GM12878 (cell line): Measurements from ENCODE around the gene ZNF512B. TPM values are rescaled to one million over a fixed set of nuclear protein-coding genes. Genes with fewer than 3 reads are reported as not detected.

Source experiments
- ATAC-seq: fragments of 200-7000 bp; cut with Tn5 transposase; 3 replicates; pipeline ENCODE4 v1.9.1; 2020; ENCODE audit warnings: mild to moderate bottlenecking, moderate library complexity
- BruUV-seq: library from RNA; stranded (reverse); fragments of 400-500 nt; replicated peaks from 2 replicates; lab custom pipeline; 2021; lab: Mats Ljungman, UMichigan
- CTCF ChIA-PET: fragments of 300-600 bp; sonication (Branson Sonifier 250); formaldehyde crosslinking; extraction: SDS; loops from one replicate; lab custom pipeline; 2021; ENCODE audit warnings: inconsistent platforms; lab: Yijun Ruan, JAX
- POLR2A ChIA-PET: fragments of 350-600 bp; formaldehyde crosslinking; extraction: SDS; loops from one replicate; lab custom pipeline; 2021; ENCODE audit warnings: inconsistent platforms; lab: Charles Lee
- RAD21 ChIA-PET: fragments of 300-600 bp; sonication (Branson Sonifier 250); formaldehyde crosslinking; loops from one replicate; lab custom pipeline; 2023; ENCODE audit warnings: antibody characterized with exemption; ENCODE audit not compliant: unreplicated experiment; lab: Charles Lee
- SMC1A ChIA-PET: fragments of 300-600 bp; sonication (Branson Sonifier 250); formaldehyde crosslinking; loops from one replicate; lab custom pipeline; 2023; ENCODE audit not compliant: unreplicated experiment, uncharacterized antibody; lab: Charles Lee
- DNase-seq: peaks from one replicate; pipeline ENCODE4 v3.0.0-alpha.2; 2011; ENCODE audit warnings: low read depth, low spot score
- FAIRE-seq: peaks from 3 replicates; lab custom pipeline; 2011; peaks lifted over from hg19 to GRCh38; lab: Jason Lieb, UNC
- H2AFZ ChIP-seq: 2 replicates; pipeline ENCODE4 v1.6.0; 2011; ENCODE audit warnings: low read depth, low read length, control low read depth; ENCODE audit not compliant: control insufficient read depth
- H3K27ac ChIP-seq: 2 replicates; pipeline ENCODE4 v1.5.1; 2011; ENCODE audit warnings: control low read depth; ENCODE audit not compliant: control insufficient read depth, insufficient read depth
- H3K27me3 ChIP-seq, 2 experiments: replicated peaks in 1 of 2; 2 replicates each; pipeline versions ENCODE4 v1.6.0 to v1.6.1; 2011; ENCODE audit warnings: low read length in 1 of 2; ENCODE audit not compliant: control insufficient read depth in 2 of 2, insufficient read depth in 2 of 2
- H3K36me3 ChIP-seq, 2 experiments: 2 replicates each; pipeline ENCODE4 v1.5.1; 2011; ENCODE audit warnings: low read length in 1 of 2; ENCODE audit not compliant: control insufficient read depth in 2 of 2, insufficient read depth in 2 of 2
- H3K4me1 ChIP-seq: 2 replicates; pipeline ENCODE4 v1.6.1; 2011; ENCODE audit warnings: mild to moderate bottlenecking, low read length, moderate library complexity, mixed read lengths; ENCODE audit not compliant: control insufficient read depth, insufficient read depth
- H3K4me2 ChIP-seq: 2 replicates; pipeline ENCODE4 v1.6.0; 2011; ENCODE audit warnings: control low read depth; ENCODE audit not compliant: control insufficient read depth, insufficient read depth
- H3K4me3 ChIP-seq: fragments of 200-600 bp; sonication (generic); 2 replicates; pipeline ENCODE4 v1.5.1; 2016
- H3K79me2 ChIP-seq: 2 replicates; pipeline ENCODE4 v1.6.0; 2011; ENCODE audit warnings: low read length; ENCODE audit not compliant: control insufficient read depth, insufficient read depth
- H3K9ac ChIP-seq: 2 replicates; pipeline ENCODE4 v1.8.0; 2011; ENCODE audit warnings: low read length, control low read depth, mixed read lengths; ENCODE audit not compliant: control insufficient read depth, insufficient read depth
- H3K9me3 ChIP-seq: replicated peaks from 3 replicates; pipeline ENCODE4 v1.5.1; 2011; ENCODE audit warnings: mild to moderate bottlenecking, low read length; ENCODE audit not compliant: control insufficient read depth, insufficient read depth
- H4K20me1 ChIP-seq: 2 replicates; pipeline ENCODE4 v1.6.0; 2011; ENCODE audit not compliant: control insufficient read depth, insufficient read depth
- ATF2 ChIP-seq: IDR thresholded peaks from 2 replicates; pipeline ENCODE4 v1.6.1; 2012; ENCODE audit warnings: low read length, inconsistent platforms
- CHD2 ChIP-seq: IDR thresholded peaks from 2 replicates; pipeline ENCODE4 v1.6.1; 2011; ENCODE audit warnings: low read depth, low read length, improper control_type of control experiment, borderline replicate concordance
- EGR1 ChIP-seq, 2 experiments: IDR thresholded peaks; 1 replicate in 1 of 2; 2 replicates in 1 of 2; pipeline ENCODE4 v1.6.1; 2011 to 2012; ENCODE audit warnings: low read depth in 2 of 2, low read length in 2 of 2, borderline replicate concordance in 1 of 2, mild to moderate bottlenecking in 1 of 2, moderate library complexity in 1 of 2
- IKZF1 ChIP-seq: fragments of 450-650 bp; conservative IDR thresholded peaks from 2 replicates; pipeline ENCODE4 v1.6.1; 2017; ENCODE audit warnings: antibody characterized with exemption, mild to moderate bottlenecking
- KDM1A ChIP-seq: fragments of 200-600 bp; sonication (generic); IDR thresholded peaks from 2 replicates; pipeline ENCODE4 v1.6.1; 2016; ENCODE audit warnings: borderline replicate concordance
- SIN3A ChIP-seq: IDR thresholded peaks from 2 replicates; pipeline ENCODE4 v1.6.1; 2012; ENCODE audit warnings: low read depth, low read length, improper control_type of control experiment
- ZNF592 ChIP-seq: fragments of 450-650 bp; IDR thresholded peaks from 2 replicates; pipeline ENCODE4 v1.6.1; 2017; ENCODE audit warnings: mild to moderate bottlenecking, moderate library complexity
- ZSCAN29 ChIP-seq: fragments of 450-650 bp; IDR thresholded peaks from 2 replicates; pipeline ENCODE4 v1.6.1; 2017; ENCODE audit warnings: mild to moderate bottlenecking, moderate library complexity
- WGBS: methylation state at CpG from one replicate; pipeline ENCODE4 v1.1.6; 2016; ENCODE audit warnings: low lambda C conversion rate; ENCODE audit not compliant: insufficient replicate concordance, insufficient coverage; ENCODE audit errors: missing lambda C conversion rate; 5-methylcytosine and 5-hydroxymethylcytosine counted together
- in situ Hi-C: fragments of 300-500 bp; cut with MboI; formaldehyde crosslinking; loops from 9 replicates; pipeline ENCODE4 v1.14.3; 2018; ENCODE audit warnings: mixed read lengths
- intact Hi-C: fragments of 100-400 bp; cut with micrococcal nuclease; formaldehyde crosslinking; loops from one replicate; pipeline ENCODE4 v1.14.2; 2022; ENCODE audit not compliant: unreplicated experiment
- polyA plus RNA-seq, 11 experiments: library from polyadenylated mRNA; depleted of rRNA in 4 of 11; unstranded in 6 of 11; stranded (reverse) in 5 of 11; fragments of >200 nt; fragmentation: Nextera tagmentation in 4 of 11; fragmentation: Illumina TruSeq in 1 of 11; extraction: Ambion mirVana in 4 of 11; extraction: Trizol in 1 of 11; gene quantifications; 1 replicate in 1 of 11; 2 replicates in 10 of 11; pipeline versions ENCODE4 v1.2.1 to v1.2.3, GENCODE V29; 2011 to 2016; ENCODE audit warnings: inconsistent platforms in 2 of 11, missing spikeins in 2 of 11, low read depth in 1 of 11
- total RNA-seq, 4 experiments: library from RNA; depleted of rRNA in 3 of 4; stranded (reverse); fragments of >200 nt in 3 of 4; fragmentation: Illumina TruSeq in 1 of 4; extraction: Trizol in 1 of 4; gene quantifications; 2 replicates each; pipeline versions ENCODE4 v1.2.1 to v1.2.3, GENCODE V29; 2013 to 2021
- TF ChIP-seq, protein P1 (sequence below): IDR thresholded peaks from 2 replicates; pipeline ENCODE4 v1.6.1; 2012; ENCODE audit warnings: mild to moderate bottlenecking, low read depth, low read length
- TF ChIP-seq, protein P2 (sequence below): fragments of 450-650 bp; formaldehyde crosslinking; IDR thresholded peaks from 2 replicates; pipeline ENCODE4 v1.4.0; 2020; ENCODE audit warnings: mild to moderate bottlenecking, moderate library complexity

ZNF512B gene
- total and polyA plus RNA-seq, 10 of the 15 experiments (the other 5 are each of a cell fraction or from before 2014, with no cell fraction given) = 0.06 to 23.9 (median 4.0) TPM

- RAD21 ChIA-PET = no interaction called here
- no peak overlapping the region for H2AFZ ChIP-seq
- H3K4me2 ChIP-seq = no peak overlapping the region
- H3K27ac ChIP-seq = no peak overlapping the region
- 91% methylated on average over 17 of the region's 17 CpGs for WGBS
- H3K79me2 ChIP-seq = no peaks in the 10 kb centered on the region
- H3K9me3 ChIP-seq = no peaks in the 10 kb centered on the region
- no peaks in the 10 kb centered on the region for H3K4me1 ChIP-seq
- no peaks in the 10 kb centered on the region for H4K20me1 ChIP-seq
- TF ChIP-seq CHD2 (no peak), ZSCAN29 (no peak), EGR1 (IDR thresholded peaks at IDR 0.05; ENCODE audit: borderline replicate concordance in 1 of 2, low read depth in 2 of 2, low read length in 2 of 2) (no peak), SIN3A (no peak), IKZF1 (no peak), ZNF592 (no peak), KDM1A (no peak), ATF2 (no peak)
- TF ChIP-seq, protein P1, sequence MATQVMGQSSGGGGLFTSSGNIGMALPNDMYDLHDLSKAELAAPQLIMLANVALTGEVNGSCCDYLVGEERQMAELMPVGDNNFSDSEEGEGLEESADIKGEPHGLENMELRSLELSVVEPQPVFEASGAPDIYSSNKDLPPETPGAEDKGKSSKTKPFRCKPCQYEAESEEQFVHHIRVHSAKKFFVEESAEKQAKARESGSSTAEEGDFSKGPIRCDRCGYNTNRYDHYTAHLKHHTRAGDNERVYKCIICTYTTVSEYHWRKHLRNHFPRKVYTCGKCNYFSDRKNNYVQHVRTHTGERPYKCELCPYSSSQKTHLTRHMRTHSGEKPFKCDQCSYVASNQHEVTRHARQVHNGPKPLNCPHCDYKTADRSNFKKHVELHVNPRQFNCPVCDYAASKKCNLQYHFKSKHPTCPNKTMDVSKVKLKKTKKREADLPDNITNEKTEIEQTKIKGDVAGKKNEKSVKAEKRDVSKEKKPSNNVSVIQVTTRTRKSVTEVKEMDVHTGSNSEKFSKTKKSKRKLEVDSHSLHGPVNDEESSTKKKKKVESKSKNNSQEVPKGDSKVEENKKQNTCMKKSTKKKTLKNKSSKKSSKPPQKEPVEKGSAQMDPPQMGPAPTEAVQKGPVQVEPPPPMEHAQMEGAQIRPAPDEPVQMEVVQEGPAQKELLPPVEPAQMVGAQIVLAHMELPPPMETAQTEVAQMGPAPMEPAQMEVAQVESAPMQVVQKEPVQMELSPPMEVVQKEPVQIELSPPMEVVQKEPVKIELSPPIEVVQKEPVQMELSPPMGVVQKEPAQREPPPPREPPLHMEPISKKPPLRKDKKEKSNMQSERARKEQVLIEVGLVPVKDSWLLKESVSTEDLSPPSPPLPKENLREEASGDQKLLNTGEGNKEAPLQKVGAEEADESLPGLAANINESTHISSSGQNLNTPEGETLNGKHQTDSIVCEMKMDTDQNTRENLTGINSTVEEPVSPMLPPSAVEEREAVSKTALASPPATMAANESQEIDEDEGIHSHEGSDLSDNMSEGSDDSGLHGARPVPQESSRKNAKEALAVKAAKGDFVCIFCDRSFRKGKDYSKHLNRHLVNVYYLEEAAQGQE = no peak
- TF ChIP-seq, protein P2, sequence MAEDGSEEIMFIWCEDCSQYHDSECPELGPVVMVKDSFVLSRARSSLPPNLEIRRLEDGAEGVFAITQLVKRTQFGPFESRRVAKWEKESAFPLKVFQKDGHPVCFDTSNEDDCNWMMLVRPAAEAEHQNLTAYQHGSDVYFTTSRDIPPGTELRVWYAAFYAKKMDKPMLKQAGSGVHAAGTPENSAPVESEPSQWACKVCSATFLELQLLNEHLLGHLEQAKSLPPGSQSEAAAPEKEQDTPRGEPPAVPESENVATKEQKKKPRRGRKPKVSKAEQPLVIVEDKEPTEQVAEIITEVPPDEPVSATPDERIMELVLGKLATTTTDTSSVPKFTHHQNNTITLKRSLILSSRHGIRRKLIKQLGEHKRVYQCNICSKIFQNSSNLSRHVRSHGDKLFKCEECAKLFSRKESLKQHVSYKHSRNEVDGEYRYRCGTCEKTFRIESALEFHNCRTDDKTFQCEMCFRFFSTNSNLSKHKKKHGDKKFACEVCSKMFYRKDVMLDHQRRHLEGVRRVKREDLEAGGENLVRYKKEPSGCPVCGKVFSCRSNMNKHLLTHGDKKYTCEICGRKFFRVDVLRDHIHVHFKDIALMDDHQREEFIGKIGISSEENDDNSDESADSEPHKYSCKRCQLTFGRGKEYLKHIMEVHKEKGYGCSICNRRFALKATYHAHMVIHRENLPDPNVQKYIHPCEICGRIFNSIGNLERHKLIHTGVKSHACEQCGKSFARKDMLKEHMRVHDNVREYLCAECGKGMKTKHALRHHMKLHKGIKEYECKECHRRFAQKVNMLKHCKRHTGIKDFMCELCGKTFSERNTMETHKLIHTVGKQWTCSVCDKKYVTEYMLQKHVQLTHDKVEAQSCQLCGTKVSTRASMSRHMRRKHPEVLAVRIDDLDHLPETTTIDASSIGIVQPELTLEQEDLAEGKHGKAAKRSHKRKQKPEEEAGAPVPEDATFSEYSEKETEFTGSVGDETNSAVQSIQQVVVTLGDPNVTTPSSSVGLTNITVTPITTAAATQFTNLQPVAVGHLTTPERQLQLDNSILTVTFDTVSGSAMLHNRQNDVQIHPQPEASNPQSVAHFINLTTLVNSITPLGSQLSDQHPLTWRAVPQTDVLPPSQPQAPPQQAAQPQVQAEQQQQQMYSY = no peak
- TF ChIP-seq, all 136 proteins: peak for 0
- intact Hi-C loops = no loop called here
- ChIA-PET POLR2A (no interaction called here), CTCF (no interaction called here), SMC1A (no interaction called here)
- BruUV-seq = no TSS peak
- in situ Hi-C loops = no loop called here
- DNase-seq (no peak), FAIRE-seq (no peak), ATAC-seq (no peak)
- no peak overlapping the region for H3K9ac ChIP-seq
- H3K4me3 ChIP-seq = no peak overlapping the region
- peaks cover 14 to 32% of the 10 kb centered on the region in 2 experiments for H3K36me3 ChIP-seq
- no peaks in the 10 kb centered on the region for H3K27me3 ChIP-seq
These were observed 37.0 kb downstream of the ZNF512B start for GRCh38 chr20:63932606-63933160.
